Rectal smooth muscle tissue (tissue), 1 donor: Measurements from ENCODE around the gene DLEU7.

Source experiments
- H3K27ac ChIP-seq: one replicate; pipeline ENCODE4 v1.7.0; 2013; ENCODE audit warnings: low read depth, low read length, inconsistent platforms
- H3K27me3 ChIP-seq: one replicate; pipeline ENCODE4 v1.7.0; 2013; ENCODE audit warnings: low read length; ENCODE audit not compliant: control insufficient read depth, insufficient read depth
- H3K36me3 ChIP-seq: one replicate; pipeline ENCODE4 v1.7.0; 2013; ENCODE audit warnings: low read length; ENCODE audit not compliant: control insufficient read depth, insufficient read depth
- H3K4me1 ChIP-seq: one replicate; pipeline ENCODE4 v1.7.0; 2013; ENCODE audit warnings: low read length; ENCODE audit not compliant: control insufficient read depth, insufficient read depth
- H3K4me3 ChIP-seq: one replicate; pipeline ENCODE4 v1.7.0; 2013; ENCODE audit warnings: low read length
- H3K9ac ChIP-seq: one replicate; pipeline ENCODE4 v1.7.0; 2013; ENCODE audit warnings: low read length

DLEU7 gene

DNA sequence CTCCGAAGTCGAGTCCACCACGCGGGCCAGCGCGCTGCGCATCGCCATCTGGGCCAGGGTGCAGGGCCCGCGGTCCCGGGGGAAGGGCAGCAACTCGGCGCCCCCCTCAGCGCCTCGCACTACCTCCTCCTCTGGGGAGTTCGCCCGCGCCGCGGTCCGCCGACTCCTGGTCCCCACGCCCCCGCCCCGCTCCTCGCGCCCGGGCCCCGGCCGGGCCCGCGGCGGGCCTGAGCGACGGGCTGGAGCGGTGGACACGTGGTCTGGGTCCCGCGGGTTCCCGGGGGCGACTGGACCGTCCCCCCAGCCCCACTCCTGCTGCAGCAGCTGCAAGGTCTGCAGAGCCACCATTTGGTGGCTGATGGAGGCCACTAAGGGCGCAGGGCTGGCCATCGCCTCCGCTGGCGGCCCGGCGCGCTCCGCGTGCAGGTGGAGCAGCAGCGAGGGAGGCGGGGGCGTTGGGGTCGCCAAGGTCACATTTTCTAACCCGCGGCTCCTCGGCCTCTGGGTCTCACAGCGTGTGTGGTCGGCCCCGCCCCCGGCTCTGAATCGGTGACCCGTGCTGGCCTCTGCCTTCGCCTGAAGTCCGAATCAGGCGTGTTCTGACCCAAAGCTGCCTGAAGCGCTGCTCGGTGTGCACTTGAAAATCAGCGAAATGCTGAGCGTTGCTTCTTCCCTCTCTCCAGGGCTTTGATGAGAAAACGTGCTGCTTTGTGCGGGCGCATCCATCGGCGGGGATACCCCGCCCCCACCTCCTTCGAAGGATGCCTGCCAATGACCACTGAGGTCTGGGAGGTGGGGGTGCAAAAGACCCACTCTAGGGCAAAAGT, at the start of gene DLEU7:
Gene DLEU7 (minus strand): TSS at position 436 of the 827 bp plus-strand sequence. CDS start 46 bp downstream, at position 390.
- Histone ChIP-seq H3K4me1 (no peaks in the 10 kb centered on the region), H3K9ac (no peak within 1 kb of the TSS), H3K27ac (no peak within 1 kb of the TSS), H3K27me3 (peaks cover 4% of the 10 kb centered on the region), H3K4me3 (peak within 1 kb of the TSS; percentile 34), H3K36me3 (no peaks in the 10 kb centered on the region)

DNA sequence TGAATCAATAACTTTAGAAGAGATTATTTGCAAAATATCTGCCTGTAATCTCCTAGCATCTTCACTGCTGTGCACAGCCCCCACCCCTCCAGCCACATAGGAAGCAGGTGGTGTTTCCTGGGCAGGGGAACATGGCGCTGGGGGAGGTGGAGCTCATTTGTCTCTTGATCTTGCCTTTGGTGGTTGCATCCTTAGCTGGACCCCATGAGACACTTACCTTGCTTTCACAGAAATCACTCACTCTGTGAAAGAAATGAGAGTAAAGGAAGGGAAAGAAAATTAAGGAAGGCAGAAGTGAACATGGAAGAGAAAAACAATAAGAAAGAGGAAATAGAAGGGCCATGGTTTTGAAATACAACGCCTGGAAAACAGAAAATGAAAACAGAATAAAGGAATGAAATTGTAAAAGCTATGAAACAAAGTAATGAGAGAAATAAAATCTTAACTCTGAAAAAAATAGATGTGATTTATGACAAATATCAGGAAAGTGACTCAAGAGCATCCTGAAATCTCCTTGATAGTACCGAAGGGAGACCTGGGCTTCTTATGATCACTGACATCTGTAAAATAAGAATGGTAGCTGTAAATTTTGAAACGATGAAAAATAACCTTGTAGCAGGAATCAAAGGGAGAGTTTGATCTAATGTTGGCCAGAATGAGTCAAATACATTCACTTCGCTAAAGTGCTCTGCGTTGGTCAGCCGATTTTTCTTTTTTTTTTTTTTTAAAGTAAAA, 48.9 kb upstream of the DLEU7 start:
- Histone ChIP-seq H3K4me3 (no peak overlapping the region), H3K9ac (no peak overlapping the region), H3K4me1 (no peaks in the 10 kb centered on the region), H3K27me3 (no peaks in the 10 kb centered on the region), H3K27ac (no peak overlapping the region), H3K36me3 (no peaks in the 10 kb centered on the region)

DNA sequence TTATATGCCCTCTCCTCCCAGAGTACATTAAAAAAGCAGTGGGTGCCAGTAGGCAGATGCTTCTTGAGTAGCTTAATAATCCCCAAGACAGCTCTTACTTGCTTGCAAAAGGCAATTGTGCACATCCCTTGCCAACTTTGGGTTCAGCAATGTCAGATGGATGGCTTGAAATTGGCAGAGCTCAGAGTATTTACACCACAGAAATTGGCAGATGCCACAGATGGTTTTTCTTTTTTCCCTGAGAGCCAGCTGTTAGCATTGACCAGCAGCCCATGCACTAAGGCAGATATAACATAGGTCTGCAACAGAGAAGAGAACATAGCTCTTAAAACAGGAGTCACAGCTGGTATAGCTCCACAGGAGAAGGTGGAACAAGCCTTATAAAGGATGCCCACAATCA, 47.7 kb upstream of the DLEU7 start:
- no peak overlapping the region for H3K9ac ChIP-seq
- H3K27me3 ChIP-seq, result no peaks in the 10 kb centered on the region
- H3K4me1 ChIP-seq, result no peaks in the 10 kb centered on the region
- H3K36me3 ChIP-seq, result no peaks in the 10 kb centered on the region
- no peak overlapping the region for H3K27ac ChIP-seq
- H3K4me3 ChIP-seq, result no peak overlapping the region

DNA sequence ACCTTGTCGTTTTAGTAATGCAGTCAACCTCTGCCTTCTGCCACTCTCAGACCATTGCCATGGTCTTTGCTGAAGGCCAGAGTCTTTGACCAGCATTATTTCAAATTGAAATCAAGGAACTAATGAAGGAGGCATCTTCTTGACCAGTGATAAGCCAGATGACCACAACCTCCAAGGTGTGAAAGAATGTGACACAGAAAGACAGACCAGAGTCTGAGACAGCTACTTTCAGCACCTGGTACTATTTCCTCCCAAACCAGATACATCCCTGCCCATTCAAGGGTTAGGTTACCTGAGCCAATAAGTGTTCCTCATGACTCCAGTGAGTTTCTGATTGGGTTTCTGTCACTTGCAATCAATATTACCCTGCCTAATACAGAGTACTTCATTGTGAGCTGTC, 45.8 kb upstream of the DLEU7 start:
- H3K36me3 ChIP-seq, result no peaks in the 10 kb centered on the region
- H3K4me3 ChIP-seq, result no peak overlapping the region
- no peaks in the 10 kb centered on the region for H3K27me3 ChIP-seq
- H3K4me1 ChIP-seq, result no peaks in the 10 kb centered on the region
- H3K27ac ChIP-seq, result no peak overlapping the region
- H3K9ac ChIP-seq, result no peak overlapping the region

DNA sequence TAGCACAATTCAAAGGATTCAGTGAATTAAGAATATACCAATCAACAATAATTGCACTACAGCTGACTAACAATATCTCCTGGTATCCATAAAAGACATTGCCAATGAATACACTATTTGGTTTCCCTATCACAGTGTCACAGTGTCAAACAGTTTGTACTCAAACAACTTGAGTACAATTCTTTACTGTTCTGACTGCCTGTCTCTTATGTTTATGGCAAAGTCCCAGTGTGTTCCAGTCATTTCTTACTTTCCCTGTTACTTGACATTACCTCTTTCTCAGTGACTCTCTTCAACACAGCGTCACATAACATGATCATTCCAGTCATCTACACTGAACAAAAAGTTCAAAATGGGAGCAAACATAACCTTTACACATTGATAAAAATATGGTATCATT, 44.9 kb upstream of the DLEU7 start:
- H3K9ac ChIP-seq, result no peak overlapping the region
- H3K36me3 ChIP-seq, result no peaks in the 10 kb centered on the region
- no peak overlapping the region for H3K4me3 ChIP-seq
- H3K27ac ChIP-seq, result no peak overlapping the region
- no peaks in the 10 kb centered on the region for H3K4me1 ChIP-seq
- H3K27me3 ChIP-seq, result no peaks in the 10 kb centered on the region

DNA sequence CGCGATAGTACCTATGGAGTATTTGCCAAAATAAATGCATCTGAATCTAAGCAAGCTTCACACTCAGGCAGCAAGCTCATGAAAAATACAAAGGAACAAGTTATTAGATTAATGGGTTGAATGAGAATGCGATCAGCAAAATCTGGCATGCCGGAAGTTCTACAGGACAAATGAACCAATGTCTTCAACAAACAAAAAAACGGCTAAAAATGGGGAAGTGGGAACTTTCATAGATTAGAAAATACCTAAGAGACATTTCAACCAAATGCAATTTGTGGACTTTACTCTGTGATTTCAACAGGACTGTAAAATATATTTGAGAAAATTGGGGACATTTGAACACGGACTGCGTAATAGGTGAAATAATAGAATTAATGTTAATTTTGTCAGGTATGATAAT, 43.7 kb upstream of the DLEU7 start:
- Histone ChIP-seq H3K27ac (no peak overlapping the region), H3K27me3 (no peaks in the 10 kb centered on the region), H3K4me3 (no peak overlapping the region), H3K36me3 (no peaks in the 10 kb centered on the region), H3K9ac (no peak overlapping the region), H3K4me1 (no peaks in the 10 kb centered on the region)

DNA sequence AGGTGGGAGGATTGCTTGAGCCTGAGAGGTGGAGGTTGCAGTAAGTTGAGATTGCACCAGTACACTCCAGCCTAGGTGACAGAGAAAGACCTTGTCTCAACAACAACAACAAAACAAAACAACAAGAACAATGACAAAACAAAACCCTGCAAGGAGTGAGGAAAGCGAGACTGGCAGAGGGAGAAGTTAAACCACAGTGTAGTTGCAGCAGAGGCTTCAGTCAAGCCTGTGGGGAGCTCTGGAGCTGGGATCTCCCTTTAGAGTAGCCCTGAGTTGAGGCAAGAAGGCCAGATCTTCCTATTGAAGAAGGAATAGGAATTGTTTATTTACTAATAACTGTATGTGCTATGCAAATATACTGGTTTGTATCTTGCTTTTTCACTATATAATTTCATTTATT, 40.8 kb upstream of the DLEU7 start:
- H3K4me1 ChIP-seq, result no peaks in the 10 kb centered on the region
- H3K4me3 ChIP-seq, result no peak overlapping the region
- H3K27ac ChIP-seq, result no peak overlapping the region
- H3K36me3 ChIP-seq, result no peaks in the 10 kb centered on the region
- no peak overlapping the region for H3K9ac ChIP-seq
- no peaks in the 10 kb centered on the region for H3K27me3 ChIP-seq

DNA sequence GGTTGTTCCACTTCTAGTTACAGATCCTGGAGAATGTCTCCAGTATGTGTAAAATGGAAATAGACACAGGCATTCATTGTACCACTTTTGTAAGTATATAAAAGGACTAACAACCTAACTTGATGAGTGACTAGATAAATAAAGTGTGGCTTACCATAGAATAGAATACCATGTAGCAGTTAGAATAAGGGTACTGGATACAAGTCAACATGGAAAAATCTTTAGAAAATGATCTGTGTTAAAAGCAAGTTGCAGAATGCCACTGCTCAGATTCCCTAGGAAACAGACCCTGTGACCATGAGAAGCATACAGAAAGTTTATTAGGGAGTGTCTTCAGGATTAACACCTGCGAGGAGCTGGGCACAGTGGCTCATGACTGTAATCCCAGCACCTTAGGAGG, 40.2 kb upstream of the DLEU7 start:
- H3K4me1 ChIP-seq, result no peaks in the 10 kb centered on the region
- H3K4me3 ChIP-seq, result no peak overlapping the region
- no peak overlapping the region for H3K9ac ChIP-seq

DNA sequence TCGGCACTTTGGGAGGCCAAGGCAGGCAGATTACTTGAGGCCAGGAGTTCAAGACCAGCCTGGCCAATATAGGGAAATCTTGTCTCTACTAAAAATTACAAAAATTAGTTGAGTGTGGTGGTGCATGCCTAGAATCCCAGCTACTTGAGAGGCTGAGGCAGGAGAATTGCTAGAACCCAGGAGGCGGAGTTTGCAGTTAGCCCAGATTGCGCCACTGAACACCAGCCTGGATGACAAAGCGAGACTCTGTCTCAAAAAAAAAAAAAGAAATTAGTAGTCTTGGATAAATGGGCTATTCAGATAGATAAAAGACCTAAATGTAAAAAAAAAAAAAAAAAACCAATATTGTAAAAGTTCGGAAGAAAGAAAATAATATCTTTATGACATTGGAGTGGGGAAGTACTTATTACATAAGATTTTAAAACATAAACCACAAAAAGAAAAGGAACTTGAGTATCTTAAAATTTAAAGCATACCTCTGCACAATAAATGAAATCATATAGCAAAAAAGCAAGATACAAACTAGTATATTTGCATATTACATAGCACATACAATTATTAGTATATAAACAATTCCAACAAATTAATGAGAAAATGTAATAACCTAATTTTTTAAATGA, 39.4 kb upstream of the DLEU7 start:
- Histone ChIP-seq H3K4me1 (no peaks in the 10 kb centered on the region), H3K4me3 (no peak overlapping the region), H3K27ac (no peak overlapping the region), H3K9ac (no peak overlapping the region), H3K27me3 (no peaks in the 10 kb centered on the region), H3K36me3 (no peaks in the 10 kb centered on the region)

More for the DNA sequence above, 40.2 kb upstream of the DLEU7 start:
- H3K36me3 ChIP-seq, result no peaks in the 10 kb centered on the region
- H3K27me3 ChIP-seq, result no peaks in the 10 kb centered on the region
- H3K27ac ChIP-seq, result no peak overlapping the region

DNA sequence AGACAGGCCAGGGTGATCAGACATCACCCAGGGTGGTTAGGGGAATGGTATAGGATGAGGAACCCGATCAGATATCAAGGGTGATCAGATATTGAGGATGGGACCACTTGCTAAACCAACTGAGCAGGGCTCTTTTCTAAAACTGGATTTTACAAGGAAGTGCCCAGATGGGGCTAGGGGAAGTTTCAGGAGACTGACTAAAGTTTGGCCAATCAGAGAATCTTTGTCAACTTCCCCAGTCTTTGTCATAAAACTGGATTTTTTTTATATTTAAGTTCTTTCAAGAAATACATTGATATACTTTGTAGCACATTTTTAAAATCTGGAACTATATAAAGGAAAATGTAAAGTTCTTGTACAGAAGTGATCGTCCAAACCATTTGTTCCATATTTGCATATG, 30.5 kb upstream of the DLEU7 start:
- Histone ChIP-seq H3K27me3 (no peaks in the 10 kb centered on the region), H3K9ac (no peak overlapping the region), H3K36me3 (no peaks in the 10 kb centered on the region), H3K27ac (no peak overlapping the region), H3K4me1 (no peaks in the 10 kb centered on the region), H3K4me3 (no peak overlapping the region)

DNA sequence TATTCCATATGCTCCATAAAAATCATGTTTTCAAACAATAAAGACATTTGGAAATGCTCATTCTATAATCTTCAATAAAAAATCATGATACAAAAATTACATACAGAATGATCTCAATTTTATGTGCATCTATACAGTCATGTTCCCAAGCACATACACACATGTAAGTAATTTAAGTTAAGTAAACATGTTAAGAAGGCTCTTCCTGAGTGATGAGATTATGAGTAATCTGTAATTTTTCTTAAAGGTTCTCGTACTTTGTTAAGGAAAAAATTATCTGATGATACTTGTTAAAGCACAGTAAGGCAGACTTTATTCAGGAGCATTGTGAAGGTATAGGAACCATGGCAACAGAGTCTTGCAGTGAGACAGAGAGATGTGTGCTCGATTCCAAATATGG, 30.0 kb upstream of the DLEU7 start:
- Histone ChIP-seq H3K27ac (no peak overlapping the region), H3K4me3 (no peak overlapping the region), H3K4me1 (no peaks in the 10 kb centered on the region), H3K9ac (no peak overlapping the region), H3K36me3 (no peaks in the 10 kb centered on the region), H3K27me3 (no peaks in the 10 kb centered on the region)

DNA sequence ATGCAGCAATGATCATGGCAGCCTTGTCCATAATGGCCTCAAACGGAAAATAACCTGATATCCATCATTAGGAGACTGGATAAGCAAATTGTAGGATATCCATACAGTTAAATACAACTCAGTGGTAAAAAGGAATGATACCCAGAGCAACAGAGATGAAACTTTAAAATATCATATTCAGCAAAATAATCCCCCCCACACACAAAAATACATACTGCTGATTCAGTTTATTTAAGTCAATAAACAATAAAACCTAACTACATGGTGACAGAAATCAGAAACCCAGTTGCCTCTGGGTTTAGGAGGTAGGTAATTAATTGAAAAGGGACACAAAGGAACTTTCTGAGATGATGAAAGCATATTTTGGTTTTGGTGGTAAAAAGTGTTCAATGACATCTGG, 27.9 kb upstream of the DLEU7 start:
- Histone ChIP-seq H3K4me1 (no peaks in the 10 kb centered on the region), H3K27ac (no peak overlapping the region), H3K36me3 (no peaks in the 10 kb centered on the region)

More for the DNA sequence above, 27.9 kb upstream of the DLEU7 start:
- H3K27me3 ChIP-seq, result no peaks in the 10 kb centered on the region
- no peak overlapping the region for H3K9ac ChIP-seq
- H3K4me3 ChIP-seq, result no peak overlapping the region
